Raji (cell line): ENCODE measurements around the gene ERFE.

Source experiments
- POLR2A ChIP-seq: IDR thresholded peaks from 2 replicates; pipeline ENCODE4 v1.6.1; 2011; ENCODE audit warnings: low read depth, low read length, control low read depth; ENCODE audit not compliant: insufficient read depth

The ERFE gene

DNA sequence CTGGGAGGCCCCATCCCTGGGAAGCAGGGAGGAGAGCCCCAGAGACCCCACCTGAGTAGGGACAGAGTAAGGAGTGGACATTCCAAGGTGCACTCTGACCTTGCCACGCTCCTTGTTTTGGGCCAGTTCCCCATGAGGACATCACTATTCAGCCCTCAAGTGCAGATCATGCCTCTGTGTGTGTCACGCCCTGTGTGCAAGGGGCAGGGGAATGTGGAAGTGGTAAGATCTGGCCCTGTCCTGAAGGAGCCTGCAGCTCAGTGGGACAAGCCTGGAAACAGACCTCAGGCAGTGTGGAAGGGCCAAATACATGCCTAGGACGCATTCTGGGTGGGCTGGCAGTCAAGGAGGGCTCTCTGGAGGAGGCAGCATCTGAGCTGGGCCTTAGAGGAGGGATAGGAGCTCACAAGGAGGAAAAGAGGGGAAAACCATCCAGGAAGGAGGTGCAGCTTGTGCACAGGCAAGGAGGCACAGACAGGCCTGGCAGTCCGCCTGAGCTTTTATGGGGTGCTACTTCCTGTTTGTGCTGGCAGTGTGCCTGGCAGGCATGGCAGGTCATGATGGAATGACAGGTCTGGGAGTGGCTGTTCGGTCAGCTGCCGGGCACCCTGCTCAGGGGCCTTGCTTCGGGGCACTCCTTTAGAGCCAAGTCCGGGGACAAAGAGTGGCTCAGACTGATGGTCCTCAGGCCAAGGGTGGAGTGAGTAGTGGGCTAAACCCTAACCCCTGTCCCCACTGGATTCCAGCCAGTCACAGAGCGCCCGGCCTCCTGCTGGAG lies 17.0 kb upstream of the ERFE start:
- TF ChIP-seq POLR2A, result no peak

DNA sequence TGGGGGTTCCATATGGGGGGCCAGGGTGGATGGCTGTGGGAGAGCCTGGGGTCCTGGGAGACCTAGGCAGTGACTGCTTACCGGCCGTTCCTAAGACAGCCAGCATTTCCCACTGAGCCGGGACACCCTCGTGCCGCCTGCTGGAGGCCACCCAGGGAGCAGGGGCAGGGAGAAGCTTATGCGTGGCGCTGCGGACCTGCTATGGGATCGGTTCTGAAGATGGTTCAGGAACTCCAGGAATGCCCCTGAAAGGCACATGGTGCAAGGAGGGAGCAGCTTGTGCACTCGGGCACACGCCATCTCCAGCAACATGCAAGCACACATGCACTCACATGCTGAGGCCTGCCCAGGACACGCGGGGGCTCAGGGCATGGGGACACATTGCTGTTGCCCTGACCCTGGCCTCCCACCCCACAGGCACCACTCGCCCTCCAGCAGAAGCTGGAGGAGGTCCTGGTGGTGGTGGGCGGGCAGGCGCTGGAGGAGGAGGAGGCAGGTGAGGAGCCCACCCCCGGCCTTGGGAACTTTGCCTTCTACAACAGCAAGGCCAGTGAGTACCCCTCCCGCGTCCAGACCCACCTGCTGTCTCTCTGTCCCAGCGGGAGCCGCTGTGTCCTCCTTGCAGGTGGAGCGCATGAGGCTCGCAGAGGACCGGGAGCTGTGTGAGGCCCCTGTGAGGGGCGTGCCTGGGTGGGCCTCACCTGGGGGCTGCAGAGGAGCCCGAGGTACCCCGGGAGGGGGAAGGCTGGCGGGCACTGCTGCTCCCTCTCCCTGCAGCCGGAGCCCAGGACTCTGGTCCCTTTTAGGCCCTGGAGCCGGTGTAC lies 16.2 kb upstream of the ERFE start:
- no peak for TF ChIP-seq POLR2A

- no peak for TF ChIP-seq POLR2A
Observed at GRCh38 chr2:238143239-238143951, 15.4 kb upstream of the ERFE start.

- no peak for TF ChIP-seq POLR2A
Observed at GRCh38 chr2:238144262-238144661, 14.5 kb upstream of the ERFE start.

GRCh38 chr2:238145046-238145445 lies 13.7 kb upstream of the ERFE start:
- no peak for TF ChIP-seq POLR2A

GRCh38 chr2:238145851-238146250 lies 12.9 kb upstream of the ERFE start:
- TF ChIP-seq POLR2A, result no peak

DNA sequence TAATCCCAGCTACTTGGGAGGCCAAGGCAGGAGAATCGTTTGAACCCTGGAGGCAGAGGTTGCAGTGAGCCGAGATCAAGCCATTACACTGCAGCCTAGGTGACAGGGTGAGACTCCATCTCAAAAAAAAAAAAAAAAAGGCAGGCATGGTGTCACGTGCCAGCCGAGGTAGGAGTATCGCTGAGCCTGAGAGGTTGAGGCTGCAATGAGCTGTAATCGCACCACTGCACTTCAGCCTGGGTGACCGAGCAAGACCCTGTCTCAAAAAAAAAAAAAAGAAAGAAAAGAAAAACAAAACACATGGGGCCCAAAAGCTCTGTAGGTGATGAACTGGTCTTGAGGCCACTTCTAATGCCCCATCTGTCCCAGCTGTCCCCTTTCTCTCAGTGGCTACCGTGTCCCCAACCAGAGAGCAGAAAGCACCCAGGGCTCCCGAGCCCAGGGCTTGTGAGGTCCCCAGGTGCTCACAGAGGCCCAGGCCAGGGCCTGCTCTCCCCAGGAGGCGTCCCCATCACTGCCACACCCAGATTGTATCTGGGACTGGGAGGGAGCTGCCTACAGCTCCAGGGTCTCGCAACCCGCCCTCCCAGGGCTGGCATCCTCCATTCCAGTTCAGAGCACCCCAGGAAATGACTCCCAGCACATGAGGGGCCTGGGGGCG lies 11.8 kb upstream of the ERFE start:
- no peak for TF ChIP-seq POLR2A

DNA sequence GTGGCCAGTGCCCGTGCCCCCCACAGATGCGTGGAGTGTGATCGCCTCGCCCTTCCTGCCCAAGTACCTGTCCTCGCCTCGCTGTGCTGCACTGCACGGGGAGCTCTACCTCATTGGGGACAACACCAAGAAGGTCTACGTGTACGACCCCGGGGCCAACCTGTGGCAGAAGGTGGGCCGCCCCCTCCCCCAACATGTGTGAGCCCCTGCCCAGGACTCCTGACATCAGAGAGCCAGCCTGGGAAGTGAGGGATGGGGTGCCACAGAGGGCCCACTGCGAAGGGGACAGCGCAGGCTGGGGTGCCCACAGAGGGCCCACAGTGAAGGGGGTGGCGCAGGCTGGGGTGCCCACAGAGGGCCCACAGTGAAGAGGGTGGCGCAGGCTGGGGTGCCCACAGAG lies 9.8 kb upstream of the ERFE start:
- no peak for TF ChIP-seq POLR2A

GRCh38 chr2:238149841-238150572 lies 8.8 kb upstream of the ERFE start:
- TF ChIP-seq POLR2A, result no peak

DNA sequence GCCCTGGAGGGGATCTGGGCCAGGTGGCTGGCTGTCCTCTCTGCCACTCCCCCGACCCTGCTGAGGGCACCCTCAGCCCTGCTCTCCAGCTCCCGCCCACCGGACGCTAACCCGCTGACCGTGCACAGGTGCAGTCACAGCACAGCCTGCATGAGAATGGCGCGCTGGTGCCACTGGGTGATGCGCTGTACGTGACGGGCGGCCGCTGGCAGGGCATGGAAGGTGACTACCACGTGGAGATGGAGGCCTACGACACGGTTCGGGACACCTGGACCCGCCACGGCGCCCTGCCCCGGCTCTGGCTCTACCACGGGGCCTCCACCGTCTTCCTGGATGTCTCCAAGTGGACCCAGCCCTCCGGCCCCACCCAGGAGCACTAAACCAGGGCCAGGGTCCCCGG lies 8.1 kb upstream of the ERFE start:
- no peak for TF ChIP-seq POLR2A

DNA sequence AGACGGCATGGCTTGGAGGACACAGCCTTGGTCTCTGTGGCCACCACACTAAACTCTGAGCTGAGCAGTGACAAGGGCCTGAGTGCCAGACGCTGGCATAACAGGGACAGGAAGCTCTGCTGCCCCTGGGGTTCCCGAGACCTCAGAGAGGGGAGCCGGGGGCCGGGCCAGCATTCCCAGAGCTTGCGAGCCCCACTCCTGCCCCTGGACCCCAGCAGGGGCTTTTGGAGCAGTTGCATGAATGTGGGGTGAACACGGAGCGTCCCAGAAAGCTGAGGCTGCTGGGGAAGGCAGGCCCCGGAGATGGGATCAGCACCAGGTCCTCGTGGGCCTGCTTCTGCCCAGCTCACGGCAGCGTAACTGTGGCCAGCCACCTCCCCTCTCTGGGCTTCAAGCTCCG lies 7.6 kb upstream of the ERFE start:
- no peak for TF ChIP-seq POLR2A

GRCh38 chr2:238151628-238152235 lies 7.0 kb upstream of the ERFE start:
- TF ChIP-seq POLR2A, result no peak

DNA sequence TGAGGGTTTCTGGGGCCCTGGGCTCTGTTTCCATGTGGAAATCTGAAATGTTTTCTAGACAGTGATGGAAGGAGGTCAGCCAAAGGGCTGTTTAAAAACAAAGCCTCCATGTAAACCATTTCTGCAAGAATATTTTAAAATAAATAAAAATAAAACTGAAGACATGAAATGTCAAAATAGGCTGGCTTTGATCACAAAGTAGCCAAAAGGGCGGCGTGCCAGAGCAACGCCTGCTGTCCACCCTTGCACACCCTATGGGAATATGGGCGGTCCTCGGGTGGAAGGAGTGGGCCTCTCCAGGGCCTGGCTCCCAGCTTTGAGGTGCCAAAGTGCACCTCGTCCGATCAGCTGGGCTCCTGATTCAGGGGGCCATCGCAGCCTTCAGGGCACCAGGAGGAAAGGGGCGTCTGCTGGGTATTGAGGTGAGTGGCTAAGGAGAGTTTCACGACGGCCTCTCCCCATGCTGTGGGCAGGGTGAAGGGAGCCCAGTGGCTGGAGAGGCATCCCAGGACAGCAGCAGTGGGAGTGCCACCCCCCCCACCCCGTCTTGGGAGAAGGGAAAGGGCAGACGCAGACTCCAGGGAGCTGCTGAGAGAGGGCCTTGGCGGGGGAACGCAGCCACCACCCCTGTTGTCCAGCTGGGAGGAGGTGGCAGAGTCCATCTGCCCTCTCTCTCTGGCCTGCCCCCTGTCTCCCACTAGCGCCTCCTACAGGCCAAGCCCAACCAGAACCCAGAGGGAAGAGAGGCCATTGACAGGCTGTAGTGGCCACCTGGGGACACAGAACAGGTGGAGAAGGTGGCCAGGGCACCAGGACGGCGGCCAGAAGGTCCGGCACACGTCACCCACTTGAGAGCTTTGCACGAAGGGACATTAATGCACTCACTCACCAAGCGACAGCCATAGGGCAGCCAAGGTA lies 5.7 kb upstream of the ERFE start:
- no peak for TF ChIP-seq POLR2A
